HepG2 (cell line): ENCODE data around the gene ABL2. TPM values are rescaled to one million over a fixed set of nuclear protein-coding genes. Genes with fewer than 3 reads are reported as not detected.

Experiments
- ATAC-seq: fragments of 200-7000 bp; cut with Tn5 transposase; 3 replicates; pipeline ENCODE4 v1.9.1; 2020; ENCODE audit warnings: mild to moderate bottlenecking, moderate library complexity
- BruUV-seq: library from RNA; stranded (reverse); fragments of 400-500 nt; replicated peaks from 2 replicates; lab custom pipeline; 2021; lab: Mats Ljungman, UMichigan
- CTCF ChIA-PET: fragments of 300-600 bp; formaldehyde crosslinking; extraction: SDS; loops from one replicate; lab custom pipeline; 2021; ENCODE audit warnings: low total read pairs, inconsistent platforms, low intra/inter-chr PET ratio; lab: Yijun Ruan, JAX
- POLR2A ChIA-PET: fragments of 350-600 bp; sonication (Branson Sonifier 250); formaldehyde crosslinking; loops from one replicate; lab custom pipeline; 2020; ENCODE audit warnings: antibody characterized with exemption, inconsistent platforms; lab: Yijun Ruan, JAX
- DNase-seq: peaks from one replicate; pipeline ENCODE4 v3.0.0-alpha.2; 2015; ENCODE audit warnings: low spot score
- FAIRE-seq: peaks from 3 replicates; lab custom pipeline; 2011; peaks lifted over from hg19 to GRCh38; lab: Jason Lieb, UNC
- H2AFZ ChIP-seq: one replicate; pipeline ENCODE4 v1.6.1; 2011; ENCODE audit warnings: low read length, inconsistent platforms
- H3K27ac ChIP-seq: fragments of 300-600 bp; 3 replicates; pipeline ENCODE4 v1.8.0; 2011; ENCODE audit warnings: mixed run types, mild to moderate bottlenecking, mixed read lengths, low read length, inconsistent platforms; ENCODE audit not compliant: insufficient read depth; ENCODE audit errors: extremely low read length
- H3K27me3 ChIP-seq, 2 experiments: fragments of 200-600 bp in 1 of 2; 2 replicates in 1 of 2; 3 replicates in 1 of 2; pipeline versions ENCODE4 v1.6.0 to v1.8.0; 2011; ENCODE audit warnings: low read length in 2 of 2, mild to moderate bottlenecking in 2 of 2, moderate library complexity in 2 of 2, inconsistent platforms in 1 of 2; ENCODE audit not compliant: insufficient read depth in 2 of 2, control insufficient read depth in 1 of 2
- H3K36me3 ChIP-seq, 2 experiments: fragments of 200-600 bp in 1 of 2; replicated peaks in 1 of 2; 2 replicates in 1 of 2; 3 replicates in 1 of 2; pipeline versions ENCODE4 v1.5.1 to v1.8.0; 2011; ENCODE audit warnings: low read length in 2 of 2, inconsistent platforms in 1 of 2; ENCODE audit not compliant: insufficient read depth in 2 of 2, control insufficient read depth in 1 of 2
- H3K4me1 ChIP-seq: 2 replicates; pipeline ENCODE4 v1.5.1; 2012; ENCODE audit warnings: low read length, inconsistent platforms; ENCODE audit not compliant: insufficient read depth
- H3K4me2 ChIP-seq: 2 replicates; pipeline ENCODE4 v1.6.0; 2011; ENCODE audit warnings: low read depth, low read length, inconsistent platforms
- H3K4me3 ChIP-seq, 3 experiments: fragments of 200-600 bp in 1 of 3; sonication (generic), shearing (Covaris generic) in 1 of 3; replicated peaks in 1 of 3; 2 replicates each; pipeline ENCODE4 v1.5.1; 2011 to 2016; ENCODE audit warnings: low read length in 3 of 3, inconsistent platforms in 2 of 3, low read depth in 2 of 3, mild to moderate bottlenecking in 2 of 3, control low read depth in 1 of 3, mixed read lengths in 1 of 3; ENCODE audit not compliant: insufficient read depth in 1 of 3
- H3K79me2 ChIP-seq: one replicate; pipeline ENCODE4 v1.6.1; 2011; ENCODE audit warnings: low read length, inconsistent platforms; ENCODE audit not compliant: insufficient read depth
- H3K9ac ChIP-seq: 2 replicates; pipeline ENCODE4 v1.6.0; 2011; ENCODE audit warnings: mild to moderate bottlenecking, low read depth, low read length, inconsistent platforms; ENCODE audit not compliant: insufficient read depth
- H3K9me3 ChIP-seq: 2 replicates; pipeline ENCODE4 v1.5.1; 2012; ENCODE audit warnings: mild to moderate bottlenecking, low read length
- H4K20me1 ChIP-seq: 2 replicates; pipeline ENCODE4 v1.6.0; 2011; ENCODE audit warnings: inconsistent platforms, mild to moderate bottlenecking, low read length, moderate library complexity; ENCODE audit not compliant: insufficient read depth
- FUBP1 ChIP-seq: sonication (generic); formaldehyde crosslinking; IDR thresholded peaks from 2 replicates; pipeline ENCODE4 v1.5.1; 2020; ENCODE audit warnings: missing genetic modification reagents, mild to moderate bottlenecking, borderline replicate concordance
- IRF9 ChIP-seq: sonication (generic); formaldehyde crosslinking; IDR thresholded peaks from 2 replicates; pipeline ENCODE4 v1.8.0; 2022; ENCODE audit warnings: missing genetic modification reagents, mild to moderate bottlenecking, borderline replicate concordance
- ISL2 ChIP-seq: sonication (generic); formaldehyde crosslinking; IDR thresholded peaks from 2 replicates; pipeline ENCODE4 v1.5.0; 2020; ENCODE audit warnings: missing genetic modification reagents
- MXD3 ChIP-seq: IDR thresholded peaks from 2 replicates; pipeline ENCODE4 v1.6.1; 2016; ENCODE audit warnings: mild to moderate bottlenecking, missing biosample characterization, missing genetic modification reagents
- NONO ChIP-seq, 2 experiments: fragments of 450-650 bp in 1 of 2; sonication (generic) in 1 of 2; formaldehyde crosslinking in 1 of 2; IDR thresholded peaks in 1 of 2; conservative IDR thresholded peaks in 1 of 2; 2 replicates each; pipeline versions ENCODE4 v1.6.1 to v1.8.0; 2017 to 2022; ENCODE audit warnings: mild to moderate bottlenecking in 1 of 2, missing genetic modification reagents in 1 of 2, moderate library complexity in 1 of 2
- RBM22 ChIP-seq: fragments of 200-400 bp; formaldehyde crosslinking; optimal IDR thresholded peaks from 2 replicates; pipeline ENCODE3; 2017; ENCODE audit warnings: mild to moderate bottlenecking, low read length, moderate library complexity
- SRSF1 ChIP-seq: fragments of 200-400 bp; formaldehyde crosslinking; optimal IDR thresholded peaks from 2 replicates; pipeline ENCODE3; 2017; ENCODE audit warnings: mild to moderate bottlenecking, low read depth, low read length, moderate library complexity
- TEAD3 ChIP-seq: optimal IDR thresholded peaks from 2 replicates; pipeline ENCODE3; 2016; ENCODE audit warnings: borderline replicate concordance
- ZBTB10 ChIP-seq: sonication (generic); formaldehyde crosslinking; IDR thresholded peaks from 2 replicates; pipeline ENCODE4 v1.4.0; 2020; ENCODE audit warnings: missing genetic modification reagents, borderline replicate concordance
- WGBS: methylation state at CpG from one replicate; pipeline ENCODE4 v1.1.6; 2017; ENCODE audit warnings: low lambda C conversion rate; 5-methylcytosine and 5-hydroxymethylcytosine counted together
- in situ Hi-C: cut with HindIII; loops from 2 replicates; pipeline ENCODE4 v1.10.0; 2017; ENCODE audit warnings: low pct_unique_long_range_greater_than_20kb; ENCODE audit not compliant: extremely low pct_ligation_motif_present
- intact Hi-C: fragments of 100-400 bp; cut with micrococcal nuclease; formaldehyde crosslinking; loops from one replicate; pipeline ENCODE4 v1.10.0; 2022; ENCODE audit not compliant: unreplicated experiment
- polyA plus RNA-seq, 8 experiments: library from polyadenylated mRNA; depleted of rRNA in 3 of 8; stranded (reverse) in 7 of 8; unstranded in 1 of 8; fragments of >200 nt; fragmentation: Illumina TruSeq in 4 of 8; extraction: Trizol in 4 of 8; gene quantifications; 2 replicates each; pipeline versions ENCODE4 v1.2.1 to v1.2.3, GENCODE V29; 2011 to 2016; ENCODE audit warnings: low read depth in 4 of 8, missing spikeins in 1 of 8, mixed read lengths in 1 of 8; ENCODE audit not compliant: insufficient read depth in 1 of 8
- total RNA-seq, 5 experiments: library from RNA; depleted of rRNA; stranded (reverse); fragments of >200 nt; fragmentation: Illumina TruSeq; extraction: Trizol; gene quantifications; 2 replicates each; pipeline ENCODE4 v1.2.3, GENCODE V29; 2016; ENCODE audit warnings: low read depth in 1 of 5

The ABL2 gene
- total and polyA plus RNA-seq, 2 of the 13 experiments (the other 11 are each of a cell fraction or from before 2014, with no cell fraction given) = 5.8 to 6.0 TPM

GRCh38 chr1:179262183-179262582, 32.7 kb upstream of the ABL2 start:
- POLR2A ChIA-PET = no interaction called here
- CTCF ChIA-PET = no interaction called here
- no peak overlapping the region for H3K4me3 ChIP-seq
- BruUV-seq = no TSS peak
- no peak overlapping the region for H3K4me2 ChIP-seq
- TF ChIP-seq NONO (IDR thresholded peaks at IDR 0.05) (no peak), NONO (CRISPR knock-in tag; conservative IDR thresholded peaks at IDR 0.05) (no peak)
- no peaks in the 10 kb centered on the region for H3K36me3 ChIP-seq
- DNase-seq = no peak
- 31% methylated on average over 1 of the region's 1 CpG for whole genome bisulfite sequencing
- intact Hi-C loops = no loop called here
- H3K79me2 ChIP-seq = no peaks in the 10 kb centered on the region
- no peak overlapping the region for H2AFZ ChIP-seq
- H3K9ac ChIP-seq = no peak overlapping the region
- H3K27ac ChIP-seq = no peak overlapping the region
- no peaks in the 10 kb centered on the region for H3K4me1 ChIP-seq
- H3K27me3 ChIP-seq = no peaks in the 10 kb centered on the region
- in situ Hi-C loops = loop anchor here (25.0 kb wide), 1 partner anchor 325 kb away; the partner anchor contains the start of genes NPHS2 and TDRD5
- FAIRE-seq = no peak
- H4K20me1 ChIP-seq = no peaks in the 10 kb centered on the region
- H3K9me3 ChIP-seq = no peaks in the 10 kb centered on the region
- no peak for ATAC-seq

GRCh38 chr1:179253286-179253972, 24.0 kb upstream of the ABL2 start:
- no peaks in the 10 kb centered on the region for H3K27me3 ChIP-seq
- no peak overlapping the region for H3K4me2 ChIP-seq
- no TSS peak for BruUV-seq
- 35% methylated on average over 8 of the region's 8 CpGs for WGBS
- intact Hi-C loops (no loop called here), in situ Hi-C loops (loop anchor here (5.0 to 25.0 kb wide), 2 partner anchors 114 to 334 kb away; partner anchors contain the start of genes AXDND1, NPHS2 and TDRD5)
- H2AFZ ChIP-seq = no peak overlapping the region
- H3K4me3 ChIP-seq = no peak overlapping the region
- DNase-seq = no peak
- no peaks in the 10 kb centered on the region for H3K79me2 ChIP-seq
- H4K20me1 ChIP-seq = no peaks in the 10 kb centered on the region
- POLR2A ChIA-PET = no interaction called here
- no peak overlapping the region for H3K9ac ChIP-seq
- no peaks in the 10 kb centered on the region for H3K4me1 ChIP-seq
- CTCF ChIA-PET = no interaction called here
- FAIRE-seq = no peak
- ATAC-seq = no peak
- H3K36me3 ChIP-seq = no peaks in the 10 kb centered on the region
- H3K27ac ChIP-seq = no peak overlapping the region
- no peaks in the 10 kb centered on the region for H3K9me3 ChIP-seq
- TF ChIP-seq FUBP1 (CRISPR knock-in tag) (no peak), RBM22 (no peak), SRSF1 (no peak), TEAD3 (CRISPR knock-in tag) (no peak), ISL2 (no peak), ZBTB10 (no peak), MXD3 (CRISPR knock-in tag) (no peak), IRF9 (CRISPR knock-in tag) (no peak)
